Ramos (cell line): Measurements from ENCODE around the gene ATG7.
"Not testable (repeated sequence)": the region's sequence is repeated elsewhere in the genome, so short reads cannot be mapped to it uniquely, and the experiment has no call there.

Experiments used
- in situ Hi-C: fragments of 300-500 bp; cut with MboI; formaldehyde crosslinking; loops from one replicate; pipeline ENCODE4 v1.14.3; 2022; ENCODE audit warnings: low sequenced_read_pairs; ENCODE audit not compliant: unreplicated experiment

ATG7 gene

GRCh38 chr3:11381563-11381962 lies 109.4 kb downstream of the ATG7 start:
- in situ Hi-C loops: loop anchor here (10.0 to 25.0 kb wide), 2 partner anchors 273 to 431 kb away; no protein-coding TSS in a partner anchor

- in situ Hi-C loops: loop anchor here (10.0 to 25.0 kb wide), 2 partner anchors 273 to 430 kb away; no protein-coding TSS in a partner anchor
Measured at GRCh38 chr3:11382146-11382745, 110.0 kb downstream of the ATG7 start.

- in situ Hi-C loops: loop anchor here (10.0 to 25.0 kb wide), 2 partner anchors 271 to 428 kb away; no protein-coding TSS in a partner anchor
Measured at GRCh38 chr3:11384074-11384473, 111.9 kb downstream of the ATG7 start.

GRCh38 chr3:11385326-11385725 lies 113.1 kb downstream of the ATG7 start:
- in situ Hi-C loops: loop anchor here (10.0 to 25.0 kb wide), 2 partner anchors 269 to 427 kb away; no protein-coding TSS in a partner anchor

- in situ Hi-C loops: loop anchor here (10.0 to 25.0 kb wide), 2 partner anchors 269 to 426 kb away; no protein-coding TSS in a partner anchor
Measured at GRCh38 chr3:11385891-11386290, 113.7 kb downstream of the ATG7 start.

GRCh38 chr3:11386465-11387113 lies 114.4 kb downstream of the ATG7 start:
- in situ Hi-C loops: loop anchor here (10.0 to 25.0 kb wide), 2 partner anchors 268 to 426 kb away; no protein-coding TSS in a partner anchor

- in situ Hi-C loops: loop anchor here (10.0 to 25.0 kb wide), 2 partner anchors 265 to 423 kb away; no protein-coding TSS in a partner anchor
Measured at GRCh38 chr3:11389386-11390268, 117.4 kb downstream of the ATG7 start.

GRCh38 chr3:11390411-11391131 lies 118.4 kb downstream of the ATG7 start:
- in situ Hi-C loops: loop anchor here (25.0 kb wide), 1 partner anchor 422 kb away; no protein-coding TSS in a partner anchor

GRCh38 chr3:11391174-11391879 lies 119.1 kb downstream of the ATG7 start:
- in situ Hi-C loops: loop anchor here (25.0 kb wide), 1 partner anchor 421 kb away; no protein-coding TSS in a partner anchor

GRCh38 chr3:11392014-11392859 lies 120.0 kb downstream of the ATG7 start:
- in situ Hi-C loops: loop anchor here (25.0 kb wide), 1 partner anchor 420 kb away; no protein-coding TSS in a partner anchor

- in situ Hi-C loops: loop anchor here (25.0 kb wide), 1 partner anchor 420 kb away; no protein-coding TSS in a partner anchor
Measured at GRCh38 chr3:11392860-11393114, 120.6 kb downstream of the ATG7 start.

GRCh38 chr3:11393401-11393800 lies 121.2 kb downstream of the ATG7 start:
- in situ Hi-C loops: loop anchor here (25.0 kb wide), 1 partner anchor 419 kb away; no protein-coding TSS in a partner anchor

- in situ Hi-C loops: loop anchor here (25.0 kb wide), 1 partner anchor 418 kb away; no protein-coding TSS in a partner anchor
Measured at GRCh38 chr3:11394392-11394791, 122.2 kb downstream of the ATG7 start.

- in situ Hi-C loops: no loop called here
Measured at GRCh38 chr3:11400213-11400612, 128.0 kb downstream of the ATG7 start.

GRCh38 chr3:11401434-11401833 lies 129.2 kb downstream of the ATG7 start:
- in situ Hi-C loops: no loop called here

- in situ Hi-C loops: no loop called here
Measured at GRCh38 chr3:11405323-11405722, 133.1 kb downstream of the ATG7 start.

- in situ Hi-C loops: no loop called here
Measured at GRCh38 chr3:11407644-11408043, 135.4 kb downstream of the ATG7 start.

- in situ Hi-C loops: not testable (repeated sequence)
Measured at GRCh38 chr3:11408324-11408859, 136.2 kb downstream of the ATG7 start.
